ENCODE data around the gene CROT.

CROT gene, protein sequence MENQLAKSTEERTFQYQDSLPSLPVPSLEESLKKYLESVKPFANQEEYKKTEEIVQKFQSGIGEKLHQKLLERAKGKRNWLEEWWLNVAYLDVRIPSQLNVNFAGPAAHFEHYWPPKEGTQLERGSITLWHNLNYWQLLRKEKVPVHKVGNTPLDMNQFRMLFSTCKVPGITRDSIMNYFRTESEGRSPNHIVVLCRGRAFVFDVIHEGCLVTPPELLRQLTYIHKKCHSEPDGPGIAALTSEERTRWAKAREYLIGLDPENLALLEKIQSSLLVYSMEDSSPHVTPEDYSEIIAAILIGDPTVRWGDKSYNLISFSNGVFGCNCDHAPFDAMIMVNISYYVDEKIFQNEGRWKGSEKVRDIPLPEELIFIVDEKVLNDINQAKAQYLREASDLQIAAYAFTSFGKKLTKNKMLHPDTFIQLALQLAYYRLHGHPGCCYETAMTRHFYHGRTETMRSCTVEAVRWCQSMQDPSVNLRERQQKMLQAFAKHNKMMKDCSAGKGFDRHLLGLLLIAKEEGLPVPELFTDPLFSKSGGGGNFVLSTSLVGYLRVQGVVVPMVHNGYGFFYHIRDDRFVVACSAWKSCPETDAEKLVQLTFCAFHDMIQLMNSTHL

DNA sequence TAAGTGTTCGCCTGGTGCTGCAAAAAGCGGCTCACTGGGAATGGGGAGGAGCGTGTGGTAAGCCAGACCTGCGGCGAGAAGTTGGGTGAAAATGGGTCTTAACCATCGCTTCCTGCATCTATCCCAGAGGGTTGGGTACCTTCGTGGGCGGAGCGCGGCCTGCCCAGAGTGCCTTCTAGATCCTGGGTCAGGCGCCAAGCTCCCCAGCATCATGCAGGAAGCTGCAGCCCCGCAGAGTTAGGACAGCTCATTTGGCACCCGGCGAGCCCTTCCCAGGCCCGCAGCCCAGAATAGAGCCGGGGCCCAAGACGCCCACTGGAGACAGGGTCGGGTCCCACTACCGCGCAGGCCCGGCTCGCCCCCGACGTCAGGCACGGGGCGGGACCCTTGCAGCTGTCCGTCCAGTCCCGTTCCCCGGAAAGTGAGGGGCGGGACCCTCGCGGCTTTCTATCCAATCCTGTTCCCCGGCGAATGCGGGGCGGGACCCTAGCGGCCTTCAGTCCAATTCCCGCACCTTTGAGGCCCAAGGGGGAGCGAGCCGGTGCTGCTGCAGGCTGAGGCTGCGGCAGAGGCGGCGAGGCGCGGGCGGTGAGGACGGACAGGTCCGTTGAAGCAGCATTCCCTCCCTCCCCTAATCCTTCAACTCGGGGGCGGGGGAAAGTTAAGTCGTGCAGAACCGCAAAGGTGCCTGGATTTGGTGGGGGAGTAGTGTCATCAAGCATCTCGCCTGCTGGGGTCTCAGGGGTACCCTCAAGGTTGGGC, at the start of gene CROT:
Gene CROT (plus strand): TSS at position 499 of the 762 bp plus-strand sequence. CDS start 3,405 bp downstream, outside the sequence.
- peak; percentile 85 to 86 for DNase-seq (ENCODE audit: low read depth in 1 of 2, low spot score in 1 of 2)

DNA sequence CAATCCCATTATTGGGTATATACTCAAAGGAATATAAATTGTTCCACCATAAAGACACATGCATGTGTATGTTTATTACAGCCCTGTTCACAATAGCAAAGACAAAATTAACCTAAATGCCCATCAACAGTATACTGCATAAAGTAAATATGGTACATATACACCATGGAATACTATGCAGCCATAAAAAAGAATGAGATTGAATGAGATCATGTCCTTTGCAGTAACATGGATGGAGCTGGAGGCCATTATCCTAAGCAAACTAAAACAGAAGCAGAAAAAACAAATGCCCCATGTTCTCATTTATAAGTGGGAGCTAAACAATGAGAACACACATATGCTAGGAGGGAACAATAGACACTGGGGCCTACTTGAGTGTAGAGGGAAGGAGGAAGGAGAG, 44.7 kb upstream of the CROT start:
- no peak for DNase-seq (ENCODE audit: low read depth in 1 of 2, low spot score in 1 of 2)

DNA sequence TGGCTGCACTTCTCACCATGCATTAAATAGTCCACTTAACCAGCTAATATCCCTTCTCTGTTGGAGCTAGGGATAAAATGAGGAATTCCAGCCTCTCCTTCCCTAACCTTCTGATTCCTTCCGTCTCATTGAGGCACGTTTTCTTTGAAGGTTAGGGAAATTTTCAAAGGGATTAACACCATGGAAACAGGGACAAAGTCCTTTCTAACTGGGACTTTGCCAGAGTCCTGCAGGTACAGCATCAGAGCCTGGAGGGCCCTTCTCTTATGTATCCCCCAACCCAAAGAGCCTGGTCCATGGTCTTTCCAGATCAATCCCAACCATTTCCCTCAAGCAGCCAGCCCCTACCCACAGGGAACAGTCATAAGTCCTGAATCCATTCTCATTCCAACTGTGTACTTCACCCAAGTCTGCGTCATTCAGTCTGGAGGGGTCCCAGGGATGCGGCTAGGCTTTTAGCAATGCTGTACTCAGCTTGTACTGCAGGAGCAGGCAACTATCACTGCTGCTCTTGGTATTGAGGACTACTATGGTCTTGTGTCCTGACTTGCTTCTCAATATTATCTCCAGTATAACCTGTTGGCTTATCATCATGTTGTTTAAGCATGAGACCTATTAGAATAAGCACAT, 34.6 kb upstream of the CROT start:
- no peak for DNase-seq (ENCODE audit: low read depth in 1 of 2, low spot score in 1 of 2)

DNA sequence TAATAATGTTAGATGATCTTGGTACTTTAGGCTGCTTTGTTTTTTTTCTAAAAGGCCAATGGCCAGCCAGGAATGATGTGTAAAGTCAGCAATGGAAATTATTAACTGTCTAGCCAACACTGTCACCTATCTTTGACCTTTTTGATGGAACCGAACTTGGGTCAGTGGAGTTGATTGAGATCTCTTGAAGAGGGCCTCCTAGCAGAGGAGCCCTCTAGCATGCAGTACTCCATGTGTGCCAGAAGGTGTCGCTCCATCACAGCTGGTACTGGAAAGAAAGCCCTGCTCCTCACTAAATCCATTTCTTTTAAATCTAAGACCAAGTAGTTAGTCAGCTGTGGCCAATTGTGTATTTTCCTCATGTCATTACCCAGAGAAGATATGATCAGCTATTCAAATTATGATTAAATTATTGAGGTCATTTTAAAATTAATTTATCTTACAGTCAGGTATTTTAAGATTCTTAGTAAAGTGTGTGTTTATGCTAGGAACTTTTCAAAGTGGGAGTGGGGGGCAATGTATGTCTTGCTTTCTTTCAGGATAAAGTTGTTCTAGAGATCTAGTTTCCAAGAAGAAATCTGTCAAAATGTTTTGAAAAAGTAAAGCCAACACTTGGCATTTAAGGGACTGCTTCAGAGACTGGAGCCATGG, 33.1 kb upstream of the CROT start:
- peak; percentile 39 to 42 for DNase-seq (ENCODE audit: low read depth in 1 of 2, low spot score in 1 of 2)

DNA sequence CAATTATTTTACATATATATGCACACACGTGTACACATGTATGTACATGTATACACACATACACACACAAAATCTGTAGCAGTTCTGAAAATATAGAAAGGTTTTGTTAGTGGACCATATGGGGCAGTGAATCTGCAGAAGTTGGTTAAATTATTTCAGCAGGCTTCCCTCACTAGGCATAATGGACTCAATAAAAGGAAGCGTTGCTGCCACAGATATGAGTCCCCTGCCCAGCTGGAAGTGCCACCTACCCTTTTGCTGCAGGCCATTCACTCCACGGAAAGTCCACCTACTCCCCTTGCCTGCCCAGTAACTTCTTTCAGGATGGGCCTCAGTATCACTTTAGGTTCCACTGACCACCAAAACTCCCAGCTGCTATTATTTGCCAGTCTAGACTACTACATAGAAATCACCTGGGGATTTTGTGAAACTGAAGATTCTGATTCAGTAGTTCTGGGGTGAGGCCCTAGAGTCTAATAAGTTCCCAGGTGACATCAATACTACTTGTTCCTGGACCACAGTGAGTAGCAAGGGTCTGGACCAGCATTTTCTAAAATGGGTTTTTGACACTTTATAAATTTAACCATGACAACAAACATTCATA, 29.3 kb upstream of the CROT start:
- no peak for DNase-seq (ENCODE audit: low read depth in 1 of 2, low spot score in 1 of 2)

DNA sequence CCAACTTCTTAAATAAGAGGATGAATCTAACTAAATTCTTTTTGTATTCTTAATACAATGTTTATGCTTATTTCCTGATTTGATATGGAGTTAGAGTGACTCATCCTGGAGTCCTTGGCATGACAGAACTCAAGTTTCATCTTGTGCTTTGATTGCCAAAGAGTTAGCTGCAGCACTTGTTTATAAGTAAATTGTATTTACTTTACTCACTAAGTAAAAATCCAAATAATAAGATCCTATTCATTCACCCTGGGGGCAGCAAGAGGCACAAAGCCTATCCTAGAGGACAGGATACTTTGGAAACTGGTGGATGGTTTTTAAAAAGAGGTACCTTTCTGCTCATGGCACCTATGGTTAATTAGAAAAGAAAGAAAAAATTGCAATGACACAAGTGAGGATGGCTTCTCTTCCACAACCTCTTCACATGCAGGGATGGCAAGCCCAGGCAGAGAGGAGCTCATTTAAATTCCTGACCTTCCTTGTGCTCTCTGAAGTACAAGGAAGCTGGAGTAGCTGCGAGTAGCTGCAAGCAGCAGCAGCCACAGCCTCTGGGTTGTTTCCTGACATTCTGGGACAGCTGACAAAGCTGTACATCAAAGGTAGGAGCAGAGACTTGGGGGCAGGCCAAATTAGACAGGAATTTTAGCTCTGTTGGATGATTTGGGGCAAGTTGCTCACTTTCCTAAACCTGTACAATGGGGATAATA, 28.5 kb upstream of the CROT start:
- DNase-seq (ENCODE audit: low read depth in 1 of 2, low spot score in 1 of 2) = no peak

DNA sequence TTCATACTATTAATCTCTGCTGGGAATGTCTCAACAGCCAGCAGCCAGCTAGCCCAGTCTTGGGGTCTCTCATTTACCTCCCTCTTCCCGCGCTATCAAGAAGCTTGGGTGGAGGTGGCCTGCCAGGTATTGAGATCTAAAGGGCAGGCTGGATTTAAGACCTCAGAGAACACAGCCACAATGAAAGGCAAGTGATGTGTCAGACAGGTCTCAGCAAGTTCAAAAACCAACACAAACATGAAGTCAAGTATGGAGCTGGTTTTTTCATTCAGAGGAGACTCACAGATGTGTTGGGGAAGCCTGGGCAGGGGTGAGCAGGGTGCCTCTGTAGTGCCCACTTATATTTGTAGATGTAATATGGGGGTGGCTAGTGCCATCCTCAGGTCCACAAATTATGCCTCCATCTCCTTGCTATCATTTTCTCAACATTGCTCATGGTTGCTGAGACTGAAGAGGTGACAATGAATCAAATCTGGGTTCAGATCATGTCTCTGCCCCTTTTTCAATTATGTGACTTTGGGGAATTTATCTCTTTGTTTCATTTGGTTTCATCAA, 27.7 kb upstream of the CROT start:
- no peak for DNase-seq (ENCODE audit: low read depth in 1 of 2, low spot score in 1 of 2)

DNA sequence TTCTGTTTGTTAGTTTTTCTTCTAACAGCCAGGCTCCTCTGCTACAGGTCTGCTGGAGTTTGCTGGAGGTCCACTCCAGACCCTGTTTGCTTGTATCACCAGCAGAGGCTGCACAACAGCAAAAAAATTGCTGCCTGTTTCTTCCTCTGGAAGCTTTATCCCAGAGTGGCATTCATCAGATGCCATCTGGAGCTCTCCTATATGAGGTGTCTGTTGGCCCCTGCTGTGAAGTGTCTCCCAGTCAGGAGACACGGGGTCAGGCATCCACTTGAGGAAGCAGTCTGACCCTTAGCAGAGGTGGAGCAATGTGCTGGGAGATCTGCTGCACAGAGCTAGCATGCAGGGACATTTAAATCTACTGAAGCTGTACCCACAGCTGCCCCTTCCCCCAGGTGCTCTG, 26.7 kb upstream of the CROT start:
- no peak for DNase-seq (ENCODE audit: low read depth in 1 of 2, low spot score in 1 of 2)

DNA sequence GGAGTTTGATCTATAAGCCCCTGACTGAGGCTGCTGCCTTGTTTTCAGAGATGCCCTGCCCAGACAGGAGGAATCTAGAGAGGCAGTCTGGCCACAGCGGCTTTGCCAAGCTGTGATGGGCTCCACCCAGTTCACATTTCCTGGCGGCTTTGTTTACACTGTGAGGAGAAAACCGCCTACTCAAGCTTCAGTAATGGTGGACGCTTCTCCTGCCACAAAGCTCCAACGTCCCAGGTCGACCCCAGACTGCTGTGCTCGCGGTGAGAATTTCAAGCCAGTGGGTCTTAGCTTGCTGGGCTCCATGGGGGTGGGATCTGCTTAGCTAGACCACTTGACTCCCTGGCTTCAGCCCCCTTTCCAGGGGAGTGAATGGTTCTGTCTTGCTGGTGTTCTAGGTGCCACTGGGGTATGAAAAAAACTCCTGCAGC, 26.3 kb upstream of the CROT start:
- peak in 1 of 2 donors; percentile 6 for DNase-seq (ENCODE audit: low read depth in 1 of 2, low spot score in 1 of 2)

DNA sequence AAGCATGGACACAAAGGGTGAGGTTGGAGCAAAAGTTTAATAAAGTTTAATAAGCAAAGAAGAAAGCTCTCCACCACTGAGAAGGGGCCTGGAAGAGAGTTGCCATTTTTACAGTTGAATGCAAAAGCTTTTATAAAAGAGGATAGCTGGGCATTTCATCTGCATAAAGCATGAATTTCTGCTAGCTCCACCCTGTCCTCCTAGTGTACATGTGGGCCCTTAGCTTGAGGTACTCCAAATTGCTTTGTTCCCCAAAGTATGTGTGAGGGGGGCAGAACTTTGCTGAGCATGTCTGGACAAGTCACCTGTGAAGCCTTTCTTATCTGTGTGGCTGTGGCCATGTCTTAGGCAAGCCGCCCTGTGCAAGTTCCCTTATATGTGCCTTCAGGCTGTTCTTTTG, 22.6 kb upstream of the CROT start:
- DNase-seq (ENCODE audit: low read depth in 1 of 2, low spot score in 1 of 2) = no peak

DNA sequence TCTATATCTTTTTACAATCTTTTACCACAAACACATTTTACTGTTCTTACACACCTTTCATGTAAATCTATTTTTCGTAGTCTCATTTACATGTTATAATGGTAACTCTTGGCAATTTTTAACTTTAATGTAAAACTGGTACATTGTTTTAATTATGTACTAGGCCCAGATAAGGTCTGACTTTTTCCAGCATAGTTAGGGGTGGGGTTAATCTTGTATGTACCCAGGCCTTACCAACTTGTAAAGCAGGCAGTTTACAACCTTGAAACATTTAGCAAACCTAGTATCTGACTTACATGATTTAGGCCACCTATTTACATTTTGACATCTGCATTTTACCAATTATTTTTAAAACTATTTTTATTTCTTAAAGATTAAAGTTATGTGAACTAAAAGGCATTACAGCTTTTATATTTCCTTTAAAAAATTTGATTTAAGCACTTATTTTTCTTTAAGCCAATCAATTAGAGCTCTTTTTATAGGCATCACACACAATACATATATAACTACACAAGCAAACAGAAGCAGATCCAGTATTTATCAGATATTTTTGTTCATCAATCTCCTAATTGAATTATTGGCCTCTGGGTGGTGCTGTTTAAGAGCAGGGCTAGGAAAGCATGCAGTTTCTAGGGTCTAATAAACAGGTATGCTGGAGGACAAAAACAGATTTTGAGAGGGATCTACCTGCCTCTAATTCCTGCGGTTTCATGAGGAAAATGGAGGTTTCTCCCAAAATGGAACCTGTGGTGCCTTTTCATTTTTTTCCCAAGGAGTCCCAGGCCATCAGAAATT, 19.7 kb upstream of the CROT start:
- DNase-seq (ENCODE audit: low read depth in 1 of 2, low spot score in 1 of 2) = no peak

DNA sequence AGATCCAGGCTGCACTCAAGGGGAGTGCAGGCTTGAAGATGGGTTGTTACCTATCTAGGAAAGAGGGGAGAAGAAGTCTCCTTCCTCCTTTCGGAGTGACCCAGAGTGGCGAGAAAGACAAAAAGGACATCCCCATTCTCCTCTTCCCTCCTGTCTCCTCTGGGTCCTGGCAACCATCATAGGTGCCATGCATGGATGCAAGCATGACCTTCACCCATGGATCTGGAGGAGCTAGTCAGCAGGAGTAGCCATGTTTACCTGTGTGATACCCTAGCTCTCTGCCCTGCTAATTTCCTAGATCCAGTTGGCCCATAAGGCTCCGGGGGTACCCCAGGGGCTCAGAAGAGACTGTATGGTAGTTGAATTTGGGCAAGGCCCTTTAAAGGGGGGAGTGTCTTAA, 17.2 kb upstream of the CROT start:
- no peak for DNase-seq (ENCODE audit: low read depth in 1 of 2, low spot score in 1 of 2)

DNA sequence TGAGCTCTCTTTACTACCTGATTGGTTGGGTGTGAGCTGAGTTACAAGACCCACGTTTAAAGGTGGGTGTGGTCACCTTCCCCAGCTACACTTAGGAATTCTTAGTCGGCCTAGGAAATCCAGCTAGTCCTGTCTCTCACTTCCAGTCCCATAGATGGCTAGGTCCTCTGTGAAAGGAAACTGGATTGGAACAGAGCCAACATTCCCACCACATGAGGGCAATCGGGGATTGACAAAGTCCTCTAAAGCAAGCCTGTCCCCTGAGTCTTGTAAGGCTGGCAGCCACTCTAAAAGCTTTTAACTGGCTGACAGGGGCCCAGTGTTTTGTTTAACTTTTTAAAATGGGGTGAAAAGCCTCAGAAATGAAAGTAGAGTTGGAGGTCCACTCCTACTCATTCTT, 15.1 kb upstream of the CROT start:
- DNase-seq (ENCODE audit: low read depth in 1 of 2, low spot score in 1 of 2) = no peak

DNA sequence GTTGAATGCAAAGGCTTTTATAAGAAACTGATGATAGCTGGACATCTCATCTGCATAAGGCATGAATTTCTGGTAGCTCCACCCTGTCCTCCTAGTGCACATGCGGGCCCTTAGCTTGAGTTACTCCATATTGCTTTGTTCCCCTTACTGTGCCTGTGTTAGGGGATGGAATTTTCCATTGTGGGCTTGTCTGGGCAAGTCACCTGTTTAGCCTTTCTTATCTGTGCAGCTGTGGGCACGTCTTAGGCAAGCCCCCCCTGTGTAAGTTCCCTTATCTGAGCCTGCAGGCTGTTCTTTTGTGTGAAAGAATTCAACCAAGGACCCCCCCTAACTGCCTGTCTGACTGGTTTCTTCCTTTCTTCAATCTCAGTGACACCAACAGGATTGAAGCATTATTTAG, 14.5 kb upstream of the CROT start:
- DNase-seq (ENCODE audit: low read depth in 1 of 2, low spot score in 1 of 2) = no peak

DNA sequence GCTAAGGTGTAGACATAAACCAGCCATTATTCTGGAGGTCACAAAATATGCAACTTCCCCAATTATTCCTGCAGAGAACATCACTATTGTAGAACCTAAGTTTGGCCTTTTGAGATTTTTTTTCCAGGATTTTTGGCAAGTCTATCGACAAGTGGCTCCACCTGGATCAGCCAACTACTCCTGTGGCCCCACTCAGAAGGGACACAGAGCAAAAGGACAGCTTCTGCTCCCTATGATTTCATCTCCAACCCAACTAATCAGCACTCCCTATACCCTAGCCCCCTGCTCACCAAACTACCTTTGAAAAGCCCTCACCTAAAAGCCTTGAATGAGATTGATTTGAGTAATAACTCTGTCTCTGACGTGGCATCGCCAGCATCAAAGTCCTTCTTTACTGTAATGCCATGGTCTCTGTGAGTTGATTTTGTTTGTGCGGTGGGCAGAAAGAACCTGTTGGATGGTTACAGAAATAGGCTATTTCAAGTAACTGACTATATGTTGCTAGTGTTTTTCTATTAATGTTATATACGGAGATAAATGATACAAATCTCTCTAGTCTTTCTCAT, 13.7 kb upstream of the CROT start:
- DNase-seq (ENCODE audit: low read depth in 1 of 2, low spot score in 1 of 2) = no peak

DNA sequence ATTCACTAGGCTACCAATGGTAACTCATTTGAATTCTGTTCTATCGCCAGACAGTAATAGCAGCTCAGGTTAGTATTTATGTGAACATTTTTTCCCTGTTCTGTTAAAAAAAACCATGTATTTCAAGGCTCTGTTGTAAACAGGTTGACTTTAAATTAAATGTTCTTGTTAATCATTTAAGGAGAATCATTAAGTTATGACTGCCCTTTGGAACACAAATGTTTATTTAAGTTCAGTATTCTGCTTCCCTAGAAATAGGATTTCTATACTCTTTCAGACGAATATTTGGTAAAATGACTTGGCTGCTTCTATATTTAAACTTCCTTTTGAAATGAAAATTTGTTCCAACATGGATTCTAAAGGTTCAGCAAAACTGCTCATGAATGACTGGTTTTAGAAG, 13.1 kb upstream of the CROT start:
- DNase-seq (ENCODE audit: low read depth in 1 of 2, low spot score in 1 of 2) = no peak

DNA sequence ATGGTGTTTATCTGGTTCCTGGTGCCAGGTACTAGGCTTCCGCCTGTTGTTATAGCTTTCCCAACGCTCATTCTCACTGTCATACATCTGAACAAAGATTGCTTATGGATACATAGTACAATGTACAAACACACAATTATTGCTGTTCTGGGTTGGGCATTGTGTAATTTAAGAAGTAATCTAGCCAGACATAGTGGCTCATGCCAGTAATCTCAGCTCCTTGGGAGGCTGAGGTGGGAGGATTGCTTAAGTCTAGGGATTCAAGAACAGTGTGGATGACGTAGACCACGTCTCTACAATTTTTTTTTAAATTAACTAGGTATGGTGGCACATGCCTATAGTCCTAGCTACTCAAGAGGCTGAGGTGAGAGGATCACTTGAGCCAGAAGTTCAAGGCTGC, 9.3 kb upstream of the CROT start:
- no peak for DNase-seq (ENCODE audit: low read depth in 1 of 2, low spot score in 1 of 2)

DNA sequence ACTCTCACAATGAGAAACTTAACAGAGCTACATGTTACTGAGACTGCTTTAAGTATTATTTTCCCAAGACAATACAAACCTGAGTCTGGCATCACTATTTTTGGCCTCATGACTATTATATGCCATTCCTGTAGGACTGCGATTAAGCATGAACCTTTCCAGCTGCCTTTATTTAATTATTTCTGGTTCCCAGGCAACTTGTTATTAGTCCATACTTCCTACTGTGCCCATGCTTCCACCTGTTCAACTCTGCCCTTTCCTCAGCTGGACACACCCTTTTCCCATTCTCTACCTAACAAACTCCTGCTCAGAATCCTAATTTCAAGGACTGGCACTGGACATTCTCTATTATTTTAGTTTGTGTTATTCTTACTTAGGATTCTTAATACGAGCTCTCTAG, 8.1 kb upstream of the CROT start:
- no peak for DNase-seq (ENCODE audit: low read depth in 1 of 2, low spot score in 1 of 2)

All from activated T-helper 1 cell treated with anti-CD3 and anti-CD28 coated beads, Interleukin-2, amount 50 U/mL, for 16 hours (primary cell).